HuH-7.5 (cell line): ENCODE results near the gene GPR65.

ENCODE experiments used
- DNase-seq: peaks from one replicate; pipeline ENCODE4 v3.0.0; 2011; ENCODE audit warnings: low spot score

The GPR65 gene, protein sequence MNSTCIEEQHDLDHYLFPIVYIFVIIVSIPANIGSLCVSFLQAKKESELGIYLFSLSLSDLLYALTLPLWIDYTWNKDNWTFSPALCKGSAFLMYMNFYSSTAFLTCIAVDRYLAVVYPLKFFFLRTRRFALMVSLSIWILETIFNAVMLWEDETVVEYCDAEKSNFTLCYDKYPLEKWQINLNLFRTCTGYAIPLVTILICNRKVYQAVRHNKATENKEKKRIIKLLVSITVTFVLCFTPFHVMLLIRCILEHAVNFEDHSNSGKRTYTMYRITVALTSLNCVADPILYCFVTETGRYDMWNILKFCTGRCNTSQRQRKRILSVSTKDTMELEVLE

DNA sequence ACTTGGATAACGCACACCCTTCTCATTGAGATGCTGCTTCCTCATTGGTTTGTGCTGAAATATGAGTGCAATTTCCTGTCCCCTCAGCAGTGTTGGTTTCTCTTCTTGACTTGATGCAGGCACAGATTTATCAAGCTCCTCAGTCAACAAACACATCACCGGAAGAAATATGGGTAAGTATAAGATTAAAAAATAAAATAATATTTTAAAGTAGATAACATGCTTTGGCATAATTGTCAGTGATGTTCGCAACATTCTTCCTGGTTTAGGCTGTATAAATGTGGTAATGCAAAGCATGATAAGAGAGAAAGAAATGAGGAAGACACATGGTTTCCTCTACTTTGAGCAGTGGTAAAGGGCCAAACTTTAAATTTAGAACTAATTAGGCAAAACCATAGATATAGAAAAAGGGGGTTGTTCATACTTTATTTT is at the start of gene GPR65:
Gene GPR65, plus strand, starts transcription at position 86 of the 432 bp plus-strand sequence. CDS start 5,713 bp downstream, outside the sequence.
- no peak for DNase-seq

DNA sequence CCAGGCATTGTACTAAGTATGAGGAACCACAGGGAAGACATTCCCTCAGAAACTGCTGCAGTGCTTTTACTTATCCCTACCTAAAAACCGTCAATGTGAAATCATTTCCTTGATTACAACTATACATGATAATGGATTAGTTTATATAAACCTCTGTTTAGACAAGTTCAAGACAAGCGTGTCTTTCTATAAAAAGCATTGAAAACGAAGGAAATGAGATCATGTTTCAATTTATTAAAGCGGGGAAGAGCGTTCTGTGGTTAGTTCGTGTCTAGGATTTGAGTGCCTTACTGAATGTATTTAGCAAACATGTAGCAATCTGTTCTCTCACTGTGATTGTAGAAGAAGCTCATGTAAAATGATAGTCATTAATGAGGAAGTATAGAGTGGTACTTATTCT is 49.4 kb upstream of the GPR65 start:
- no peak for DNase-seq

DNA sequence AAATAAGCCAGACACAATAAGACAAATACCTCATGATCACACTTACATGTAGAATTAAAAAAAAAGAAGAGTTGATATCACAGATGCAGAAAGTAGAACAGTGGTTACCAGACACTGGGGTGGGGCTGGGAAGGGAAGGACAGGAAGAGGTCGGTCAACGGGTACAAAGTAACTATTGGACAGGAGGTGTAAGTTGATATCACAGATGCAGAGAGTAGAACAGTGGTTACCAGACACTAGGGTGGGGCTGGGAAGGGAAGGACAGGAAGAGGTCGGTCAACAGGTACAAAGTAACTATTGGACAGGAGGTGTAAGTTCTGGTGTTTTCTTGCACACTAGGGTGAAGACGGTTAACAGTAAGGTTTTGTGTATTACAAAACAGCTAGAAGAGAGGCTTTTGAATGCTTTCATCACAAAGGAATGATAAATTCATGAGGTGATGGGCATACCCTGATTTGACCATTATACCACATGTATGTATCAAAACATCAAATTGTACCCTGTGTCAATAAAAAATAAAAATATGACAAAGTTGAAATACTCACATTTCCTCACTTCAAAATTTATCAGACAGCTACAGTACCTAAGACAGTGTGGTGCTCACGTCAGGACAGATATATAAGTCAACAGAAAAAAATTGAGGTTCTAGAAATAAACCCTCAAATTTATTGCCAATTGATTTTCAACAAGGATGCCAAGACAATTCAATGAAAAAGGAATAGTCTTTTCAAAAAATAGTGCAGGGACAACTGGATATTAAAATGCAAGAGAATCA is 44.7 kb upstream of the GPR65 start:
- no peak for DNase-seq

DNA sequence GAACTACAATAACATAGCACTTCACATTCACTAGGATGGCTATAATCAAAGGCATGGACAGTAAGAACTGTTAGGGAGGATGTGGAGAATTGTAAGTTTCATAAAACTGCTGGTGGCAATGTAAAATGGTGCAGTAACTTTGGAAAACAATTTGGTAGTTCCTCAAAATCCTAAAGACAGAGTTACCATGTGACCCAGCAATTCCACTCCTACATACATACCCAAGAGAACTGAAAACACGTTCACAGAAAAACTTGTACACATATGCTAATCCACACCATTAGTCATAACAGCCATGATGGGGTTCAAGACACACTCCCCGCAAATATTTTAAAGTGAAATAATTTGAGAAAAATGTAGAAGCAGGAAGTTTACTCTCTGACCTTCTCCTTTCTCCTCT is 43.7 kb upstream of the GPR65 start:
- no peak for DNase-seq

DNA sequence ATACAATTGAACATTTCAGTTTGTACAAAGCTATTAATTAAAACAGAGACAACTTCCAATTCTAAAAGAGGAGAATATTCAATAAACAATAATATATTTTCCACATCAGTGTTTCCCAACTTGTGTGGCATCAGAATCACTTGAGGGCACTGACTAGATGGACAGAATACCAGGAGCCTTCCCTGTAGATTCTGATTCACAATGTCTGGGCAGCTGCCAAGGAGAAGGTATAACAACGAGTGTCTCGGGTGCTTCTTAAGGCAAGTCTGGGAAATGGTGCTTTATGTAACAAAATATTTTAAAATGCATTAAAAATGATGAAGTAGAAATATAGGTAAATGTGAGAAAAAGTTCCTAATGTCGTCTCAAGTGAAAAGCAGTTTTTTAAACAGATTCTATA is 38.1 kb upstream of the GPR65 start:
- no peak for DNase-seq

DNA sequence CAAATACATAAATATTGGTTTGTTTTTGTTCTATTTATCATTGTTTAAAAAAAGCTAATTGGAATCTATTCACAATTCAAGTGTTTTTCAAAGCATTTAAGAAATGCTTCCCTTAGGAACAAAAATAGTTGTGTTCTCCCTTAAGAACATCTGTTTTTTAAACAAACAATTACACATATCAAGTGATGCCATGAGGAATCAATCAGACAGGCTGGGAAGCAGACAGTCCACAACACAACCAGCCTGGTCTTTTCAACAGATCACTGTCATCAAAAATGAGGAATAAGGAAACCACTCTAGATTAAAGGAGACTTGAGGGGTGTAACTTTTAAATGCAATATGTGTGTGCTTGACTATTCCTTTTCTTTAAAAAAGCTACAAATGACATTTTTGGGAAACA is 37.4 kb upstream of the GPR65 start:
- DNase-seq = no peak

DNA sequence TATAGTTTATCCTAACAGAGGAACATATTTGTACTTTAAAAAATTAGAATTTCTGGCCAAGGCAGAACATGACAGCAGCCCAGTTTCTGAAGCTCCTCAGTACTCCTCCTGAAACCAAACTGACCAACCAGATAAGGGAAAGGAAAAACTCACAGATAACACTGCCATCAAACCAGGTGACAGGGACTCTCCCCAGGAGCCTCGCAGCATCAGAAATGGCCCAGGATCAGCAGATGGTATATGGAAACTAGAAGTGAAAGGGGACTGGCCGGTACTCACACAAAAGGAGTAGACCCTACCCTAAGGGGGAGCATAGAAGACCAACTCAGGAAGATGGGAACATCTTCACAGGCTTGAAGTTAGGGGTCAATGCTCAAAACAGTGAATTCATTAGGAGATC is 33.9 kb upstream of the GPR65 start:
- no peak for DNase-seq

DNA sequence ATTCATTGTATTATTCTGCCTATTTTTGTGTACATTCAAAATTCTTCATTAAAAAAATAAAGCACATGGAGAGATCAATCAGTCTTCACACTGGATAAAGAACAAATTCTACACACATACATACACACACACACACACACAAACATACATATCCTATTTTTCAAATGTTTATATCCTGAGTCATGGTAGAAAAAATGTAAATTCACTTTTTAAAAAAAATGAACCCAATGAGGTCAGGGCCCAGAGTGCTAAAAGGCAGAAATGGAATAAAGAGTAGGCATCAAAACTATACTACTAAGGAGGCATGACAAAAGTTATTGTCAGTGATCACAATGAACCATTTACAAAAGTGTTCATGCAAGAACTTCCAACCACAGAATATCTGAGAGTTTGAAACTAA is 29.3 kb upstream of the GPR65 start:
- DNase-seq = no peak

DNA sequence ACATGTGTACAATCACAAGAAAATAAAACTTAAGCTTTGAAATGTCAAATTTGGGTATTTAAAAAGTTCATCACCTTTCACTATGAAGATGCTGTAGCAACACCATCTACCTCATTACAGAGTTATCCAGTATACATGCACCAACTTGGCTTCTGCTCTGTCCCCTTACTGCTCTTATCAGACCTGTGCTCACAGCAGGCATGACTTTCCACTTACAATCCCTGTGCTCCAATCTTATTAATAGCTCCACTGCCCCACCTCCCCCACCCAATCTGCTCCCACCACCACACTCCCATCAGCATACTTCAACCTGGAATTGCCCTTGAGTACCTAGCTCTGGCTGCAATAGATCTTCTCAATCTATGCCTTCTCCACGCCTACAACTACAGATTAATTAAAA is 25.2 kb upstream of the GPR65 start:
- no peak for DNase-seq

DNA sequence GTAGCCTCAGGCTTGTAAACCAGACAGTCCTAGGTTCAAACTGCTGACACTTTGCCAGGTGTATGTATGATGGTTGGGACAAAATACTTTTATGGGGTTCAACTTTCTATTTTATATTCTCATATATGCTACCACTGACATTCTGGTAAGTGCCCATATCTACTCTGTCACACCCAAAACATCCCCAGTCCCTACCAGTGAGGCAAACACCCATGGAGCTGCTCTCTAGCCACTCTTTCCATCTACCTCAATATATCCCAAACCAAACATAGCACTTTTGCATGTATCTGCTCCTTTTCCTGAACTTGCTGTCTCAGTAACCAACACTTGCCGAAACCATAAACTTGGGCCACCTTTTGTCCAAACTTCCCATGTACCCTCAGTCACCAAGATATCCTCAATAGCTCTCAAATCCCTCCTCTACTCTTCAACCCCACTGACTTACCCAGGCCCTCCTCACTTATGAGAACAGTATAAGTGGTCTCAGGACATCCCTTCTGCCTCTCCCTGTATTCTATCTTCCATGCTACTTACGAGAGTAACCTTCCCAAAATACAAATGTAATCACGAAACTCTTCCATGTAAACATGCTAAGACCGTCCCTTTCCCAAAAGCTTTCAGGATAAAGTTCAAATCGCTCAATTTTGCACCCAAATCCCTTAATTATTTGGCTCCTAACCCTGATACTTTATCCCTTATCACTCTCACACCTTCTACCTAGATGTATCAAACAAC is 15.5 kb upstream of the GPR65 start:
- DNase-seq = no peak

DNA sequence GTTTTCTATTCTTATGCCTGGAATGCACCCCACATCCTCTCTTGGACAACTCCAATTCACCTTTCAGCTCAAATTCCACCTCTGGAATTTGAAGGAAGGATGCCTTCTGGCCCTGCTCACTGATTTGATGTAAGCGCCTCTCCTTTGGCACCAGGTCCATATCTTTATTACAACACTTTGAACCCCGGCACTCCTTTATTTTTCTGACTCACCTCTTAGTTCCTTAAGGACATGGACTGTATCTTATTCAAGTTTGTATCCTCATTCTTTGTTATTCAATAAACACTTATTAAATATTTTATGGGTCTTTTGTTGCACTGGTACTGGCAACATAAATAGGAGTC is 15.0 kb upstream of the GPR65 start:
- DNase-seq = no peak

DNA sequence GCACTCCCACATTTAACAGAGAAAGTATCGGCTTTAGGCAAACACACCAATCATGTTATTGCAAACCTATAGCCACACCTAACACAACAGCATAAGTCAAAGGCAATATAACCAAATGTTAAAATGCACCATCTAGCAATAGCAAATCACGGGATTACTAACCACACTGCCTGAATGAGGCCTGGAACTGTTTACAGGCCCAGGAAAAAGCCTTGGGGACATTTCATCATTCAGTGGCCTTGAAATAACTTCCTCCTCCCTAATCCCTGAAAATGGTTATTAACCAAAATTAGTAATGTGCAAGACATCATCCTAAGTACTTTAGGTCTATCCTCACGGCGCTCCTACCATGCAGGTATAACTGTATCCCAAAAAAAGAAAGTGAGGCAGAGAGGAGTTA is 14.3 kb upstream of the GPR65 start:
- no peak for DNase-seq

DNA sequence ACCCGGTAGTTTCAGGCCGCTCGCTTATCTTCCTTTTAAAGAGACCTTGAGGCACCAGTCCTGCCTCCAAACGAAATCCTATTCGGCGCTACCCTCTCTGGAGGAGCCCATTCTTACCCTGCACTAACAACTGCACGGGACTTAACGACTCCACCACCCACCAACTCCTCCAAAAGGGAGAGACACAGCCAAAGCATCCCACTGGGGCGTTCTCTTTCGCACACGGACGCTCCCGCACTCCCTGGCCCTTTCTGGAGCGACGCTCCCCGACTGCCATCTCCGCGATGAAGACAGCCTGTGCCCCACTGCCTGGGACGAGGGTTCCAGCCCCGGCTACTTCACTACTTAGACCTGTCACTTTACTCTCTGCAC is 12.6 kb upstream of the GPR65 start:
- peak; percentile 8 for DNase-seq

DNA sequence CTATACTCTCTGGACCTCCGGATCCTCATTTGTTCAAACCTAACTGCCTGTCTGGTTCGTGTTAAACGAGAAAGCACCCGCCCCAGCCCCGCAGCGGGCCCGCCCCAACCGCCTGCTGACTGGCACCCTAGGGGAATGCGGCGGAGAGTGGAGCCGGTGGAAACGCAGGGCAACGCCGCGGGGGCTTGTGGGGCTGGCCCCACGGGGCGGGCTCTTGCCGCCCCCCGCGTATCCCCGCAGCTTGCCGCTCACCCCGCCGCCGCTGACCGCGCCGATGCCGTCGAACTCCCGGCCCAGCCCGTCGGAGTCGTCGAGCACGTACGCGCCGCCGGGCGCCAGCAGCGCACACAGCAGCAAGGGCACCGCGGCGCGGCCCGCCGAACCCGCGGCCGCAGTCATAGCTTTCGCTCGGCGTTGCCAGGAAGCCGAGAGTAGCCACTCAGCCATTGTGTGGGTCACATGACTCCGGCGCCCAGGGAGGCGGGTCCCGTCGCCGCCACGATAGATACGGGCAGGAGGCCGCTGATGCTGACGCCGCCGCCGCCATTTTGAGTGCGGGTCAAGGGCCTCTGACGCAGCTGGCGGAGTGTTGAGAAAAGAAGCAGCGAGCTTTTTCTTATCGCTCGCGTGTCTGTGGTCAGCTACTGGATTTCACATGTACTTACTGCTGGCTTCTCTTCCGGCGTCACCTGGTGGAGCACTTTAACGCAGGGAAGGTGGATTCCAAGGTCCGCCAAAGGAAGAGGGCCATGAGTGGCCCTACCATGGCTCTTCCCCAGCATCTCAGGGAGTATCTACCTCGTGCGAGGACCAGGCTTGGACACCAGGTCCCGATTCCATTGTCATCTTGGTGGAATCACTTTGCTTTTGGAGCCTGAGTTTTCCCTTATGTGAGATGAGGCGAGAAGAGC is 12.0 kb upstream of the GPR65 start, which contains the start of gene GALC:
Gene GALC, minus strand, starts transcription at position 465 of the 911 bp plus-strand sequence. Its CDS starts 18 bp downstream, at position 447.
- DNase-seq = peak; percentile 59

DNA sequence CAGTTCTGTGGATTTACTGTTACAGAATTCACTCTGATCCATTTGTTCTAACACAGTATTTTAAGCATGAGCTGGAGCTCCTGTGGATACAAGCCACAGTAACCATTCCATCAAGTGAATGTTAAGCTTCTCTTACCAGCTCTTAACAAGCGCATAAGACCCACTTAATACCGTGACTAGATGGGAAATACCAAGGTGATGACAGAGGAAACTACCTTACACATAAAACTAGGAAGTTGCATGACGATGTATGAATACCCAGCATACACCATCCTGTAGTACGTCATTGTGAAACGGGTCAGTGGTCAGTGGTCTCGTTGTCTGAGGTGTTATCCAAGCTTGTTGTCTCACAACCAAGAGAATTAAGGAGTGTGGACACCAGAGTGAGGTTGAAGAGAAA is 10.0 kb upstream of the GPR65 start:
- DNase-seq = no peak

DNA sequence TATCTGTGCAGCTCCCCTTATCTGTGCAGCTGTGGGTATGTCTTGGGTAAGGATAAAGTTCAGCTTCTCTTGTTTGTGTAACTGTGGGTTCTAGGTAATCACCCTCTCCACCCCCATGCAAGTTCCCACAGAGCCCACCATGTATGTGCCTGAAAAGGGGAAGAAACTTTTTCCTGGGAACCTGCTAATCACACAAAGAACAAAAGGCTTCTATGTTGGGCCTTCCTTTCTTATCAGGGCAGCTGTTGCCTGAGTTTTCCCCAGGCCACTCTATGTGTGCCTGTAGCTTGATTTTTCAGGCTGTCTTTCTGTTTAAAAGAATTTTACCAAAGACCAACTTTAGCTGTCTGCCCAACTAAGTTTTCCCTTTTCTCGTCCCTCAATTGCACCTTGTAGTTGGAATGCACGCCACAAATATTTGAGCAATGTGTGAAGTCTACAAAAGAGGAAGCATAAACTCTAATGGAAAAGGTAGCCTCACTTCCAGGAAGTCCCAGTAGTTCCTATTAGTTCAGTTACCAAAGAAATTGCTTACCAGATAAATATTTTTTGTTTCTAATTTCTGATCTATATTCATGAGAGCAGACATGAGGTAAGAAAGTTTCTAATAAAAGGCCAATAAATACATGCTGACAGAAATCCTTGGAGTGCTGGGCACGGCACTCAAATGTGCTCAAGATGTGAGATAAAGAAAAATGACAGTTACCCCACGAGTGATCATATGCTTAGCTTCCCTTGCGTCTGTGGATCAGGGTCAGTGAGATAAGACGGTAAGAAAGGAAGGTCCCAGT is 9.2 kb upstream of the GPR65 start:
- DNase-seq = no peak

DNA sequence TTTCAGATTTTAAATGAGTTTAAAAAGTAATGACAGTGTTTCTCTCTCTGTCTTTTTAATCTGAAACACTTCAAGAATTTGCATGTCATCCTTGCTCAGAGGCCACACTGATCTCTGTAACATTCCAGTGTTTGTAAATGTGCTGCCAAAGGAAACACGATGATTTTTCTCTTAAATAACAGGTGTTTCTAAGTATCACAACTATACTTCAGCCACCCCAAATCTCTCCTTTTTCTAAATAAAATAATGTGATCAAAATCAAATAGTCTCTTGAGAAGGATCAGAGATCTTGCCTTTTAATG is 8.7 kb upstream of the GPR65 start:
- DNase-seq = no peak

DNA sequence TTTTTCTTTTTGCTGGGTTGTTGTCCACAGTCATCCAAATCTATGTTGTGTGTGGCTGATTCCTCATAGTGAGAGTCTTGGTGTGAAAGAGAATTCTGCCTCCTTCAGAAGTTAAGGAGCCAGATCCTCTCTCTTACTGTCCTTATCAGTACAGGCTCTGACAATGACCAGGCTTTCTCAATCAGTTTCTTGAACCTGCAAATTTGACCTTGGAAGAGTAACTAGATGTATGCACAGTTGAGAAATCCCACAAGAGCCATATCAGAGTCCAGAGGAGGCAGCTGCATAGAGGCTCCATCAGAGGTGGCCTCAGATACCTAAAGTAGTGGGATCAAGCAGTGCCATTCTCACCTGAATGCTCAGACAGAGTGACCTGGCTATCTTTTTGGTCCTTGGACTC is 6.5 kb upstream of the GPR65 start:
- DNase-seq = no peak

DNA sequence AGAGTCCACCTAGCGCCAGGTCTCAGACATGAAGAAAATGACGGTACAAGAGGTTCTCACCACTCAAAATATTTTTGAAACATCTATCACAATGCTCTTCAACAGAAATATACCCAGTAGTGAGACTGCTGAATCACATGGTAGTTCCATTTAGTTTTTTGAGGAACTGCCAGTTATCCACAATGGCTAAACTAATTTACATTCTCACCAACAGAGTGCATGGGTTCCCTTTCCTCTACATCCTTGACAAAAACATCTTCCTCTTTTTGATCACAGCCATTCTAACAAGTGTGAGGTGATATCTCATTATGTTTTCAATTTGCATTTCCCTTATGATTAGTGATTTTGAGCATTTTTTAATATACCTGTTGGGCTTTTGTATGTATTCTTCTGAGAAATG is 5.7 kb upstream of the GPR65 start:
- DNase-seq = no peak

DNA sequence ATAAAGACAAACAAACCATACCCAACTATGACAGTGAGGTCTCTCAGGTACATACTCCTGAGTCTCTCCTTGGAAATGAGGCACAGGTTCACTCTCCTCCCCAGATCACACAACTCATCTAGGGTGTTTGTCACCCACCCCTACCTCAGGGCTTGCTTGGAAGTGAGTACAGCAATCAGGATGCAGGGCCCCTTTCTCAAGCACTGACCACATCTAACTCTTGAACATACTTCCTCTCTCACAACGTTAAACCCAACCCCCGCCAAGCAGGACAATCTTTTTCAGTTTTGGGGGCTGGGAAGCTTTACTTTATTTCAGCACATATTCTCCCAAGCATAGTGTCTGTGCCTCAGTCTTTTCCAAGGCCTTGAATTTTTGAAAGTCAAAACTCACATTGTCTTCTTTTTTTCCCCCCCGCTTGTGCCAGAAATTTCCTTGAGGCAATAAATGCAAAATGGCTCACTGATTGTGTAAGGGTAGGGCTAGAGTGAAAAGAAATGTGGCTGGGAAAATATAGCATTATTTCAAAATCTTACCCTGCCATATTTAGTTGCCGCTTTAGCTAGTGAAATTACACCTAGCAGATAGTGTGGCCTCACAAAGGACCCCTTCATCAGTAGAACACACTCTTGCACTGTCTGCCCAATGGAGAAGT is 2.4 kb upstream of the GPR65 start:
- no peak for DNase-seq

DNA sequence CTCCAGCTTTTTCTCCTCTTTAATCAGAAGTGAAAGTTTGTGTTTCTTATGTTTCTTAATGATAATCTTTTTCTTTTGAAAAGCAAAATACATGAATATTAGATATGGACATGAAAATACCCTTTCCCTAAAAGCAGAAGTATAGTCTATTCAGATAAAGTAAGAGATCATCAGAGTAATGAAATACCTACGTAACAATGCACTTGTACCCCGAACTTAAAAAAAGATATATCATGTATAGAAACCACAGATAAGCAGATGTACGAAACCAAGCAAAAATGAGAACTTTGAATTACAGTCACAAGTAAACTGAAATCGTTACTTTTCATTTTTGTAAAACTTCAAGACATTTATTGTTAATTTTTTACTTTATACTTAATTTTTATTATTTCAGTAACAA is 1.5 kb upstream of the GPR65 start:
- no peak for DNase-seq
